IPS-15b (cell line): ENCODE results near the gene HMX2.

Experiments
- H3K27me3 ChIP-seq: one replicate; pipeline ENCODE4 v1.6.1; 2013; ENCODE audit warnings: low read length; ENCODE audit not compliant: control insufficient read depth, insufficient read depth
- H3K36me3 ChIP-seq: one replicate; pipeline ENCODE4 v1.6.1; 2013; ENCODE audit warnings: low read length; ENCODE audit not compliant: control insufficient read depth, insufficient read depth
- H3K4me1 ChIP-seq: one replicate; pipeline ENCODE4 v1.6.1; 2013; ENCODE audit warnings: mild to moderate bottlenecking, low read length; ENCODE audit not compliant: control insufficient read depth, insufficient read depth
- H3K4me3 ChIP-seq: one replicate; pipeline ENCODE4 v1.5.1; 2013; ENCODE audit warnings: low read depth, low read length
- H3K9ac ChIP-seq: one replicate; pipeline ENCODE4 v1.6.1; 2013; ENCODE audit warnings: low read depth, mild to moderate bottlenecking, low read length
- H3K9me3 ChIP-seq: one replicate; pipeline ENCODE4 v1.6.1; 2013; ENCODE audit warnings: mild to moderate bottlenecking, low read length; ENCODE audit not compliant: control insufficient read depth, insufficient read depth

Gene HMX2

GRCh38 chr10:123140164-123140982, 7.6 kb upstream of the HMX2 start:
- peaks cover 95% of the 10 kb centered on the region for H3K27me3 ChIP-seq
- H3K4me3 ChIP-seq, result peak overlapping the region; percentile 45
- no peaks in the 10 kb centered on the region for H3K9me3 ChIP-seq
- no peaks in the 10 kb centered on the region for H3K36me3 ChIP-seq
- no peak overlapping the region for H3K9ac ChIP-seq
- peaks cover 4% of the 10 kb centered on the region for H3K4me1 ChIP-seq

- Histone ChIP-seq H3K4me3 (no peak overlapping the region), H3K9me3 (no peaks in the 10 kb centered on the region), H3K4me1 (peaks cover 7% of the 10 kb centered on the region), H3K36me3 (no peaks in the 10 kb centered on the region), H3K27me3 (peaks cover 100% of the 10 kb centered on the region), H3K9ac (no peak overlapping the region)
Observed at GRCh38 chr10:123140983-123141390, 6.9 kb upstream of the HMX2 start.

- Histone ChIP-seq H3K9me3 (no peaks in the 10 kb centered on the region), H3K36me3 (no peaks in the 10 kb centered on the region), H3K4me3 (peak overlapping the region; percentile 39), H3K4me1 (peaks cover 7% of the 10 kb centered on the region), H3K9ac (no peak overlapping the region), H3K27me3 (peaks cover 100% of the 10 kb centered on the region)
Observed at GRCh38 chr10:123141791-123142700, 5.9 kb upstream of the HMX2 start.

- H3K4me3 ChIP-seq, result peak overlapping the region; percentile 39
- H3K27me3 ChIP-seq, result peaks cover 100% of the 10 kb centered on the region
- H3K9ac ChIP-seq, result no peak overlapping the region
- H3K36me3 ChIP-seq, result no peaks in the 10 kb centered on the region
- peaks cover 7% of the 10 kb centered on the region for H3K4me1 ChIP-seq
- no peaks in the 10 kb centered on the region for H3K9me3 ChIP-seq
Observed at GRCh38 chr10:123142701-123143161, 5.2 kb upstream of the HMX2 start.

- H3K27me3 ChIP-seq, result peaks cover 98% of the 10 kb centered on the region
Observed at GRCh38 chr10:123143162-123143824, 4.6 kb upstream of the HMX2 start.

GRCh38 chr10:123143825-123144168, 4.1 kb upstream of the HMX2 start:
- H3K9ac ChIP-seq, result no peak overlapping the region
- H3K4me1 ChIP-seq, result peaks cover 7% of the 10 kb centered on the region
- H3K9me3 ChIP-seq, result no peaks in the 10 kb centered on the region
- peaks cover 98% of the 10 kb centered on the region for H3K27me3 ChIP-seq
- H3K36me3 ChIP-seq, result no peaks in the 10 kb centered on the region
- H3K4me3 ChIP-seq, result peak overlapping the region; percentile 39

More at GRCh38 chr10:123143162-123143824, 4.6 kb upstream of the HMX2 start:
- Histone ChIP-seq H3K36me3 (no peaks in the 10 kb centered on the region), H3K9ac (no peak overlapping the region), H3K9me3 (no peaks in the 10 kb centered on the region), H3K4me1 (peaks cover 7% of the 10 kb centered on the region), H3K4me3 (peak overlapping the region; percentile 39)

- Histone ChIP-seq H3K4me1 (peaks cover 10% of the 10 kb centered on the region), H3K4me3 (peak overlapping the region; percentile 37), H3K27me3 (peaks cover 98% of the 10 kb centered on the region), H3K36me3 (no peaks in the 10 kb centered on the region), H3K9me3 (no peaks in the 10 kb centered on the region), H3K9ac (no peak overlapping the region)
Observed at GRCh38 chr10:123144697-123145541, 3.0 kb upstream of the HMX2 start.

- H3K27me3 ChIP-seq, result peaks cover 98% of the 10 kb centered on the region
- H3K4me3 ChIP-seq, result peak overlapping the region; percentile 37
- H3K9ac ChIP-seq, result no peak overlapping the region
- H3K36me3 ChIP-seq, result no peaks in the 10 kb centered on the region
- H3K4me1 ChIP-seq, result peaks cover 10% of the 10 kb centered on the region
- H3K9me3 ChIP-seq, result no peaks in the 10 kb centered on the region
Observed at GRCh38 chr10:123145542-123146012, 2.4 kb upstream of the HMX2 start.

GRCh38 chr10:123146013-123146893, 1.7 kb upstream of the HMX2 start:
- no peak overlapping the region for H3K9ac ChIP-seq
- no peaks in the 10 kb centered on the region for H3K9me3 ChIP-seq
- peaks cover 10% of the 10 kb centered on the region for H3K4me1 ChIP-seq
- H3K27me3 ChIP-seq, result peaks cover 98% of the 10 kb centered on the region
- no peaks in the 10 kb centered on the region for H3K36me3 ChIP-seq
- peak overlapping the region; percentile 35 for H3K4me3 ChIP-seq

GRCh38 chr10:123146894-123147634, 872 bp upstream of the HMX2 start:
- H3K4me1 ChIP-seq, result peaks cover 14% of the 10 kb centered on the region

More at GRCh38 chr10:123146894-123147634, 872 bp upstream of the HMX2 start:
- H3K9ac ChIP-seq, result no peak overlapping the region
- H3K36me3 ChIP-seq, result no peaks in the 10 kb centered on the region
- H3K27me3 ChIP-seq, result peaks cover 98% of the 10 kb centered on the region
- no peaks in the 10 kb centered on the region for H3K9me3 ChIP-seq
- peak overlapping the region; percentile 59 for H3K4me3 ChIP-seq
